Measurements from ENCODE around the gene SURF1. TPM values are rescaled to one million over a fixed set of nuclear protein-coding genes. Genes with fewer than 3 reads are reported as not detected.

The SURF1 gene, protein sequence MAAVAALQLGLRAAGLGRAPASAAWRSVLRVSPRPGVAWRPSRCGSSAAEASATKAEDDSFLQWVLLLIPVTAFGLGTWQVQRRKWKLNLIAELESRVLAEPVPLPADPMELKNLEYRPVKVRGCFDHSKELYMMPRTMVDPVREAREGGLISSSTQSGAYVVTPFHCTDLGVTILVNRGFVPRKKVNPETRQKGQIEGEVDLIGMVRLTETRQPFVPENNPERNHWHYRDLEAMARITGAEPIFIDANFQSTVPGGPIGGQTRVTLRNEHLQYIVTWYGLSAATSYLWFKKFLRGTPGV
- total RNA-seq: 33.4 and 35.7 TPM in 2 replicates

DNA sequence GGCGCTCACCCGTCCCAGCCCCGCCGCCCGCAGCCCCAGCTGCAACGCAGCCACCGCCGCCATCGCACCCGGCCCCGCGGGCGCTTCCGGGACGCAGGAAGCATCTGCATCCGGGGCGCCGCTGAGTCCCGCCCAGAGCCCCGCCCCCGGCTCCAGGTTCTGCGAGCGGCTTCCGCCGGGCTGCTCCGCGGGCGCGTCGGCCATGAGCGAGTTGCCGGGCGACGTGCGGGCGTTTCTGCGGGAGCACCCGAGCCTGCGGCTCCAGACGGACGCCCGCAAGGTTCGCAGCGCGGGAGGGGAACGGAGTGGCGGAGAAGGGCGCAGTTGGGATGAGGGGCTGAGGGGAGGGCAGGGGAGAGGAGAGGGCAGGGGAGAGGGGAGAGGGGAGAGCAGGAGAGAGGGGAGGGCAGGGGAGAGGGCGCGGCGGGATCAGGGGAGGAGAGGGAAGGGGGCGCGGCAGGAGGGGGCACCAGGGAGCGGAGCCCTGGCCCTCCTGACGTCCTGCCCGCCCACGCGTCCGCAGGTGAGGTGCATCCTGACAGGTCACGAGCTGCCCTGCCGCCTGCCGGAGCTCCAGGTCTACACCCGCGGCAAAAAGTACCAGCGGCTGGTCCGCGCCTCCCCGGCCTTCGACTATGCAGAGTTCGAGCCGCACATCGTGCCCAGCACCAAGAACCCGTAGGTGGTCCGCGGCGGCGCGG, at the start of gene SURF1, which contains the start of gene SURF2:
Gene SURF1 (minus strand): TSS at position 97 of the 701 bp plus-strand sequence. CDS start 34 bp downstream, at position 63.
Gene SURF2 (plus strand): TSS at position 160 of the 701 bp plus-strand sequence. CDS start 43 bp downstream, at position 203.

DNA sequence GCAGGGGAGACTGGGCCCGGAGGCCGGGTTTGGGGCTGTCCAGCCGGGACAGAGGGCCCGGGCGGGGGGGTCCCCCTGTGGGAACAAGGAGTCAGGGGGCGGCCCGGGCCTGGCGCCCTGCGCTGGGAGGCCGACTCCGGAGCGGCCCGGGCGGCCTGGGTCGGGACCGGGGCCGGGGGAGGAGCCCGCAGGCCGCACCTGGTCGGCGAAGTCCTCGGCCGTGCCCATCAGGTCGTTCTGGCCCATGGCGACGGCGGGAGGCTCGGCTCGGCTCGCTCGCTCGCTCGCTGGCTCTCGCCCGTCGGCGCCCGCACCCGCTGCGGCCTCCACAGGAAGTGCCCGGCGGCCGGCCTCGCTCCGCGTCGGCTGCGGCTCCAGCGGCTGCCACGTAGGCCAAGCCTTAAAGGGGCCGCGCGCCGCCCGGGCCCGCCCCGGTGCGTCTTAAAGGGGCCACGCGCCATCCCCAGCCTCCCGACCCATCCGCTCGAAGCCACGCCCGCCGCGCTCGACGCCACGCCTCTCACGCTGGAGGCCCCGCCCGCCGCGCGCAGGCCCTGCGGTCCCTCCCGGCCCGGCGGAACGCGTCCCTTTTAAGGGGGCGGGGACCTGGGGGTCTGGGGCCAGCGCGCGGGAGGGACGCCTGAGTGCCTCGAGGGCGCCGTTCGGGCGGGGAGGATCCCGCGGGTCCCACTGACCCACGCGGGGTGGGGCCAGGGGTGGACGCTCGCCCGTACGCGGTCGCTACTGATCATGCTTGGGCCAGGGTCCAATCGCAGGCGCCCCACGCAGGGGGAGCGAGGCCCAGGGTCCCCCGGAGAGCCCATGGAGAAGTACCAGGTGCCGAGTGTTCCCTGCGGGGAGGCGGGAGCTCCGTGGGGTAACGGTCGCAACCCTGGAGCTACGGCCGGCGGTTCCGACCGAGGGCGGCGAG, 19.7 kb upstream of the SURF1 start, which contains the start of the genes STKLD1 and SURF4:
Gene STKLD1 (plus strand): TSS at position 643 of the 931 bp plus-strand sequence. CDS start 108 bp downstream, at position 751.
Gene SURF4 (minus strand): TSS at position 337 of the 931 bp plus-strand sequence. CDS start 91 bp downstream, at position 246.

DNA sequence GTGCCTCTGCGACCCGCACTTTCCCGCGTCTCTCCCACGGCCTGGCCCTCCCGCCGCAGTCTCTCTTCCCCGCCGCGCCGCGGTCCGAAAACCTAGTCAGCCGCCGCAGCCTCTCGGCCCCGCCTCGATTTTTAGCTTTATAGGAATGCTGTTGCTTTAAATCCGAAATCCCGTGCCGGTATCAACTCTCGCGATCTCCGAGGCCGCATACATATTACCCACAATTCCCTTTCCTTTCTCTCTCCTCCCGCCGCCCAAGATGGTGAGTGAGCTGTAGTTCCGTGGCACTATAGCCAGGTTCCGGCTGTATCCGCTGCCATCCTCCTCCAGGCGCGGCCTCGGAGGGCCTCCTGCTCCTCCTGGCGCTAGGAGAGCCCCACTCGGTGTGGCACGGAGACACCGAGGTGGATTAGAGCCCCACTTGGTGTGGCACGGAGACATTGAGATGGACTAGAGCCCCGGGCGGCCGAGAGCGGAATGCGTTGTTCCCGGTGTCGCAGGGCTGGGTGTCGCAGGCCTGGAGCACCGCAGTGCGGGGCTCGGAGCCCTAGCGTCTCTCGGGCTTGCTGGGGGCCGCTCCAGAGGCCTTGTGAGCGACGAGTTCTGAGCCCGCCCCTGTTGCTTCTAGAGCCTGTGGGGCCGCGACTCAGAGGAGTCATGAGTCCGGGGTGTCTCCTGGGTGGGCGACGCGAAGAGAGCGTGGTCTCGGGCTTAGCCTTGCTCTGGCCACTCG, 8.1 kb downstream of the SURF1 start, which contains the start of the genes MED22 and RPL7A:
Gene MED22 (minus strand): TSS at position 147 of the 733 bp plus-strand sequence. CDS start 1,469 bp downstream, outside the sequence.
Gene RPL7A (plus strand): TSS at position 234 of the 733 bp plus-strand sequence. CDS start 26 bp downstream, at position 260.

DNA sequence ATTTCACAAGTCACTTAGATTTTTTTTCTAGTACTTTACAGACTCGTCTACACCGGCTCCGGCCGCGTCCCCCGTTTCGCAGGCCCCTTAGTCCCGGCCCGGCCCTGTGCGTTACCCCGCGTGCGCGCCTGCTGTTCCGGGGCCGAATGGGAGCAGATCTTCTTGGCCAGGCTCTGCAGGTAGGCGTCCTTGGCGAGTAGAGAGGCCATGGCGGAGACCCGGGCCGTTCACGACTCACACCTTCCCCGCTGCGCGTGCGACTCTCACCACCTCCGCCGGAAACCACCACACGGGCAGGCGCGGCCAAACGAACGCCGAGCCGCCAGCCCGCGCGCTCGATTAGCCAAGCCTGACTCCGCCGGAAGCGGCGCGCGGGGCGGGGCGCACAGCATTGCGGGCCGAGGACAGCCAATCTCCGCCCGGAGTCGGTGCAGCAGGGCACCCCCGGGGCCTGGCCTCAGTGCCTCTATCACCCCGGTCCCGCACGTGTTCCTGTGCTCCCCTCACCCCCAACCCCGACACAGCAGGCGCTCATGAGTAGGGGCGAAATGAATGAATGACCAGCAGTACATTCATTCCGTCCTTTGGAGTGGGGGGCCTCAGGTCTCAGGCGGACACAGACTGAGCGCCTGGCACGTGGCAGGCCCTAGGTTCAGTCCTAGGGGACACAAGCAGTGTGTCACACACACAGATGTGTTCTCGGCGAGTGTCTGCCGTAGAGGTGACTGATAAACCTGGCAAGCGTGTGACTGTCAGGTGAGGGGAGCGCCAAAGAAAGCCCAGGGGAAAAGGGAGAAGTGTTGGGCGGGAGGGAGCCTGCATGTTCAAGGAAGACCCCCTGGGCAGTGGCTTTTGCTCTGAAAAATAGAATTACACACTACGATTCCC, 20.1 kb downstream of the SURF1 start, which contains the start of gene SURF6:
Gene SURF6 (minus strand): TSS at position 265 of the 888 bp plus-strand sequence. CDS start 56 bp downstream, at position 209.

Other genes with a start within 250 kb of the SURF1 start
- gene RALGDS, start 235.2 kb downstream of the SURF1 start, total RNA-seq: 26.3 and 30.5 TPM in 2 replicates
- gene GBGT1, start 192.6 kb downstream of the SURF1 start, total RNA-seq: 6.0 and 6.4 TPM in 2 replicates
- not detected in 2 replicates for gene OBP2B, start 147.2 kb downstream of the SURF1 start, total RNA-seq
- gene ABO, start 81.3 kb downstream of the SURF1 start, total RNA-seq: not detected in 2 replicates
- gene SURF6, start 20.3 kb downstream of the SURF1 start, total RNA-seq: 13.1 and 13.5 TPM in 2 replicates
- 18.1 and 19.2 TPM in 2 replicates for gene MED22, start 8.4 kb downstream of the SURF1 start, total RNA-seq
- gene RPL7A, start 8.3 kb downstream of the SURF1 start, total RNA-seq: 2,602 and 2,758 TPM in 2 replicates
- gene SURF2, start 63 bp upstream of the SURF1 start, total RNA-seq: 11.5 and 17.1 TPM in 2 replicates
- gene SURF4, start 19.6 kb upstream of the SURF1 start, total RNA-seq: 200 and 222 TPM in 2 replicates
- 0.49 TPM in 1 of 2 replicates, not detected in the other for gene STKLD1, start 19.9 kb upstream of the SURF1 start, total RNA-seq
- 21.1 and 23.7 TPM in 2 replicates for gene REXO4, start 61.5 kb upstream of the SURF1 start, total RNA-seq
- gene ADAMTS13, start 65.9 kb upstream of the SURF1 start, total RNA-seq: 0.20 and 0.59 TPM in 2 replicates
- 2.2 and 5.0 TPM in 2 replicates for gene CACFD1, start 103.5 kb upstream of the SURF1 start, total RNA-seq
- gene SLC2A6, start 122.6 kb upstream of the SURF1 start, total RNA-seq: 57.0 and 62.3 TPM in 2 replicates
- not detected in 2 replicates for gene MYMK, start 168.5 kb upstream of the SURF1 start, total RNA-seq
- gene ADAMTSL2, start 178.2 kb upstream of the SURF1 start, total RNA-seq: not detected in 2 replicates